Spleen (tissue), 11 donors: ENCODE data around the gene ZNF18. TPM values are rescaled to one million over a fixed set of nuclear protein-coding genes. Genes with fewer than 3 reads are reported as not detected.

Experiments used
- DNase-seq: peaks from one replicate; pipeline ENCODE4 v3.0.0-alpha.2; 2020
- H3K27ac ChIP-seq, 8 donors: fragments of 200-600 bp; sonication (generic) in 7 of 8; 1 replicate in 4 of 8; 2 replicates in 4 of 8; pipeline versions ENCODE4 v1.5.0 to v1.8.0; 2016 to 2021; ENCODE audit warnings: inconsistent platforms in 4 of 8, mild to moderate bottlenecking in 4 of 8, moderate library complexity in 1 of 8
- H3K27me3 ChIP-seq, 7 donors: fragments of 200-600 bp; sonication (generic) in 6 of 7; replicated peaks in 1 of 7; 1 replicate in 4 of 7; 2 replicates in 3 of 7; pipeline versions ENCODE4 v1.5.0 to v1.8.0; 2016 to 2021; ENCODE audit warnings: inconsistent platforms in 3 of 7, mild to moderate bottlenecking in 1 of 7
- H3K36me3 ChIP-seq, 6 donors: fragments of 200-600 bp; sonication (generic) in 5 of 6; 1 replicate in 4 of 6; 2 replicates in 2 of 6; pipeline versions ENCODE4 v1.5.0 to v1.8.0; 2016 to 2021; ENCODE audit warnings: inconsistent platforms in 2 of 6
- H3K4me1 ChIP-seq, 6 donors: fragments of 200-600 bp; sonication (generic) in 5 of 6; 1 replicate in 3 of 6; 2 replicates in 3 of 6; pipeline versions ENCODE4 v1.5.0 to v1.8.0; 2016 to 2021; ENCODE audit warnings: inconsistent platforms in 3 of 6
- H3K4me3 ChIP-seq, 8 donors: fragments of 200-600 bp; sonication (generic) in 7 of 8; 1 replicate in 4 of 8; 2 replicates in 4 of 8; pipeline versions ENCODE4 v1.5.0 to v1.8.0; 2016 to 2021; ENCODE audit warnings: inconsistent platforms in 4 of 8, mild to moderate bottlenecking in 4 of 8, moderate library complexity in 2 of 8
- H3K9me3 ChIP-seq, 8 donors: fragments of 200-600 bp; sonication (generic) in 7 of 8; 1 replicate in 4 of 8; 2 replicates in 4 of 8; pipeline versions ENCODE4 v1.5.0 to v1.8.0; 2016 to 2021; ENCODE audit warnings: inconsistent platforms in 4 of 8
- POLR2A ChIP-seq, 3 donors: fragments of 450-650 bp; IDR thresholded peaks; one replicate each; pipeline ENCODE4 v1.5.1; 2017; ENCODE audit warnings: antibody characterized with exemption in 3 of 3, mild to moderate bottlenecking in 1 of 3
- POLR2AphosphoS5 ChIP-seq, 3 donors: sonication (generic); formaldehyde crosslinking; IDR thresholded peaks; one replicate each; pipeline ENCODE4 v1.5.1; 2017; ENCODE audit warnings: antibody characterized with exemption in 3 of 3
- WGBS, 5 donors: extraction: QIAGEN DNeasy Blood & Tissue Kit in 3 of 5; methylation state at CpG; one replicate each; pipeline versions ENCODE4 v1.1.5 to v1.1.7; 2013 to 2018; 5-methylcytosine and 5-hydroxymethylcytosine counted together
- intact Hi-C: fragments of 100-400 bp; cut with DNase I; formaldehyde crosslinking; loops from one replicate; pipeline ENCODE4 v1.15.0; 2023; ENCODE audit warnings: low total_unique reads
- polyA plus RNA-seq, 3 donors: library from polyadenylated mRNA; stranded (reverse); fragments of 200-250 nt; gene quantifications; one replicate each; pipeline ENCODE4 v1.2.1, GENCODE V29; 2013
- total RNA-seq, 7 donors: library from RNA; depleted of rRNA in 3 of 7; stranded (reverse); fragments of >200 nt in 3 of 7; fragmentation: NEBNext Ultra II Directional in 4 of 7; extraction: Animal tissue kit (Norgen Biotek cat#: 25700) in 4 of 7; gene quantifications; one replicate each; pipeline versions ENCODE4 v1.1.0 to v1.2.1, GENCODE V29; 2016 to 2021
- TF ChIP-seq, protein P1 (sequence below), 11 experiments: fragments of 200-600 bp in 7 of 11; fragments of 450-650 bp in 4 of 11; sonication (generic) in 4 of 11; IDR thresholded peaks in 8 of 11; conservative IDR thresholded peaks in 3 of 11; 1 replicate in 7 of 11; 2 replicates in 4 of 11; pipeline versions ENCODE4 v1.4.0 to v1.8.0; 2016 to 2021; ENCODE audit warnings: antibody characterized with exemption in 11 of 11, inconsistent platforms in 4 of 11, mild to moderate bottlenecking in 1 of 11
- donor health status: healthy with polysubstance abuse.
- donor health status: DM: no; HTN: no; CAD: no; lungs with moderate emphysema.
- donor health status: DM: no; HTN: no; CAD: no.
- donor health status: Bipolar disorder and iron deficiency.
- donor health status: healthy.
- donor health status: DM: no; HTN: no; CAD: no.
- donor health status: DM: yes; HTN: yes; CAD: no.

ZNF18 gene
- total and polyA plus RNA-seq, 10 donors: 7.0 to 13.4 (median 9.7) TPM

DNA sequence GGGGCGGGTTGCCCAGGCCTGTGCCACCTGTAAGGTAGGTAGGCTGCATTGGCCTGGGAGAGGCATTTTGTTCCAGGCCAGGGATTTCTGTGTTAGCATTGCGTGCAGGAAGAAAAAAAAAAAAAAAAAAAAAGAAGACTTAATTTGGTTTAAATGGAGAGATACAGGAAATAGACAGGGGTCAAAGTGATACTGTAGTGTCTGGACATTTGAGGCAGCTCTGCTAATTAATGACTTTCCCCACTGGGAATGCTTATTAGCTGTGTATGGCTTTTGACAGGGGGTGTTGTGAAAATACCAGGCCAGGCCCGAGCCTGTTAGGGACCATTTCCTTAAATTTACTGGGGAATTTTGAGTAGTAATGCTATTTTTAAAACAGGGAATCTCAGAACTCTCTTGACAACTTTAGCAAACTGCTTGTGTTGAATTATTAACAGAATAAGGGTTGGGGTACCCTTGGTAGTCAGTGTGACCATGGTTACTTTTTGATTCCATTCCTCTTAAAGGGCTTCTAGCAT, 24.4 kb upstream of the ZNF18 start:
- intact Hi-C loops: no loop called here
- WGBS, 5 donors: 3 to 15% (median 5%) methylated on average over 3 of the region's 3 CpGs

DNA sequence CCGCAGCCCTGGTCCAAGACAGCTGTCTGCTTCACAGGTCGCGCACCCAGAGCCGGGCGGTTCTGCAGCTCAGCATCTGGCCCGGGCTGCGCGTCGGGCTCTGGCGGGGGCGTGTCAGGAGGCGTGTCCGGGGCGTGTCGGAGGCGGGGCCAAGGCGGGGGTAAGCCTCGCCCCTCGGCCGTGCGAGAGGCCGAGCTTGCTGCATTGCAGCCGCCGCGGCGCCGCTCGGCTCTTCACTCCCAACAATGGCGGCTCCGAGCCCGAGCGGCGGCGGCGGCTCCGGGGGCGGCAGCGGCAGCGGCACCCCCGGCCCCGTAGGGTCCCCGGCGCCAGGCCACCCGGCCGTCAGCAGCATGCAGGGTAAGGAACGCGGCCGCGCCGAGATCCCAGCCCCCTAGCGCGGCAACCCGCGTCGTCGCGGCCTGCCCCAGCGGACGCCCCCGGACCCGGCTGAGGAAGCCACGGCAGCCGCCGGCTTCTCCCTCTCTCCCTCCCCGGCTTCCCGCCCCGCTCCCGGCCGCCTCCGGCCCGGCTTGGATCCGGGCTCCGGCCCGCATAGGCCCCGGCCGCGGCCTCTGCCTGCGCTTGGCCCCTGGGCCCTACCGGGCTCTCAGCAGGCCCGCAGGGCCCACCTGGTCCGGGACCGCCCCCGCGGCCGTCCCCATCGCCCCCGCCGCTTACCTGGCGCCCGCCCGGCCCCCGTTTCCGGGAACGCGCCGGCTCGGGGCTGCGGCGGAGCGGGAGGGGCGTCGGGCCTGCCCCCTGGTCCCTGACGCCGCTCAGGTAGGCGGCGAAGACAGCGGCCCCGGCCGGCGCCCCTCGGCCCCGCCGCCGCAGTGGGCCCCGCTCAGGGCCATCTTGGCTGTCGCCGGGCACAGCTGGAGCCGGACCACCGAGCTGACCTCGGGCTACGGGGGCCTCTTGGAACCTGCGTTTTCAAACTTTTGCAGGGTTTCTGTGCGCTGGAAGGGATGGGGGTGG, 23.7 kb upstream of the ZNF18 start, which contains the start of gene MAP2K4:
Gene MAP2K4 (plus strand): TSS at position 236 of the 981 bp plus-strand sequence. CDS start 10 bp downstream, at position 246.
- no peaks in the 10 kb centered on the region for H3K36me3 ChIP-seq
- DNase-seq: peak; percentile 99
- H3K4me3 ChIP-seq: peak within 1 kb of the TSS; percentile 53 to 97 (median 85)
- no peaks in the 10 kb centered on the region for H3K9me3 ChIP-seq
- H3K4me1 ChIP-seq: peaks cover 15 to 54% (median 39%) of the 10 kb centered on the region in 6 donors
- TF ChIP-seq, protein P1, sequence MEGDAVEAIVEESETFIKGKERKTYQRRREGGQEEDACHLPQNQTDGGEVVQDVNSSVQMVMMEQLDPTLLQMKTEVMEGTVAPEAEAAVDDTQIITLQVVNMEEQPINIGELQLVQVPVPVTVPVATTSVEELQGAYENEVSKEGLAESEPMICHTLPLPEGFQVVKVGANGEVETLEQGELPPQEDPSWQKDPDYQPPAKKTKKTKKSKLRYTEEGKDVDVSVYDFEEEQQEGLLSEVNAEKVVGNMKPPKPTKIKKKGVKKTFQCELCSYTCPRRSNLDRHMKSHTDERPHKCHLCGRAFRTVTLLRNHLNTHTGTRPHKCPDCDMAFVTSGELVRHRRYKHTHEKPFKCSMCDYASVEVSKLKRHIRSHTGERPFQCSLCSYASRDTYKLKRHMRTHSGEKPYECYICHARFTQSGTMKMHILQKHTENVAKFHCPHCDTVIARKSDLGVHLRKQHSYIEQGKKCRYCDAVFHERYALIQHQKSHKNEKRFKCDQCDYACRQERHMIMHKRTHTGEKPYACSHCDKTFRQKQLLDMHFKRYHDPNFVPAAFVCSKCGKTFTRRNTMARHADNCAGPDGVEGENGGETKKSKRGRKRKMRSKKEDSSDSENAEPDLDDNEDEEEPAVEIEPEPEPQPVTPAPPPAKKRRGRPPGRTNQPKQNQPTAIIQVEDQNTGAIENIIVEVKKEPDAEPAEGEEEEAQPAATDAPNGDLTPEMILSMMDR (IDR thresholded peaks at IDR 0.05 in 8 of 11, conservative IDR thresholded peaks at IDR 0.05 in 3 of 11): peak in 1 of 11 experiments; percentile 21
- TF ChIP-seq POLR2A (IDR thresholded peaks at IDR 0.05) (peak in 2 of 3 donors; percentile 75 to 92), POLR2AphosphoS5 (IDR thresholded peaks at IDR 0.05) (peak; percentile 83 to 92 (median 90))
- no peaks in the 10 kb centered on the region for H3K27me3 ChIP-seq
- H3K27ac ChIP-seq: peak within 1 kb of the TSS; percentile 70 to 95 (median 93)
- intact Hi-C loops: no loop called here
- 0 to 1% (median 1%) methylated on average over 21 to 123 of the region's 123 CpGs for WGBS, 5 donors

More for the DNA sequence above, 24.4 kb upstream of the ZNF18 start:
- H3K27ac ChIP-seq: peak overlapping the region in 6 of 8 donors; percentile 88 to 95 (median 94)
- H3K4me1 ChIP-seq: peaks cover 15 to 62% (median 39%) of the 10 kb centered on the region in 6 donors
- no peak for DNase-seq
- H3K9me3 ChIP-seq: no peaks in the 10 kb centered on the region
- H3K27me3 ChIP-seq: no peaks in the 10 kb centered on the region
- TF ChIP-seq, protein P1 (IDR thresholded peaks at IDR 0.05 in 8 of 11, conservative IDR thresholded peaks at IDR 0.05 in 3 of 11): no peak
- TF ChIP-seq POLR2AphosphoS5 (IDR thresholded peaks at IDR 0.05) (no peak), POLR2A (IDR thresholded peaks at IDR 0.05) (no peak)
- no peaks in the 10 kb centered on the region for H3K36me3 ChIP-seq
- peak overlapping the region; percentile 53 to 97 (median 85) for H3K4me3 ChIP-seq

- no peaks in the 10 kb centered on the region for H3K27me3 ChIP-seq
- 84 to 90% (median 89%) methylated on average over 5 of the region's 5 CpGs for WGBS, 5 donors
- DNase-seq: no peak
- no peaks in the 10 kb centered on the region for H3K9me3 ChIP-seq
- no peak overlapping the region for H3K4me3 ChIP-seq
- TF ChIP-seq POLR2A (IDR thresholded peaks at IDR 0.05) (no peak), POLR2AphosphoS5 (IDR thresholded peaks at IDR 0.05) (no peak)
- TF ChIP-seq, protein P1 (IDR thresholded peaks at IDR 0.05 in 8 of 11, conservative IDR thresholded peaks at IDR 0.05 in 3 of 11): no peak
- intact Hi-C loops: no loop called here
- no peaks in the 10 kb centered on the region for H3K36me3 ChIP-seq
- H3K27ac ChIP-seq: no peak overlapping the region
- no peaks in the 10 kb centered on the region for H3K4me1 ChIP-seq
Observed at GRCh38 chr17:12007466-12007865, 10.2 kb upstream of the ZNF18 start.
